GM18526 (cell line): ENCODE measurements around the gene AHCY.

Experiments used
- POLR2A ChIP-seq: IDR thresholded peaks from 3 replicates; pipeline ENCODE4 v1.6.1; 2011; ENCODE audit not compliant: insufficient read length; ENCODE audit errors: extremely low read depth

AHCY gene

GRCh38 chr20:34301587-34302311 lies 1.4 kb downstream of the AHCY start:
- no peak for TF ChIP-seq POLR2A

- no peak for TF ChIP-seq POLR2A
Measured at GRCh38 chr20:34300809-34301586, 2.2 kb downstream of the AHCY start.

GRCh38 chr20:34300256-34300806 lies 2.8 kb downstream of the AHCY start:
- TF ChIP-seq POLR2A, result no peak

- TF ChIP-seq POLR2A, result no peak
Measured at GRCh38 chr20:34299556-34300255, 3.4 kb downstream of the AHCY start.

GRCh38 chr20:34296468-34296867 lies 6.7 kb downstream of the AHCY start:
- TF ChIP-seq POLR2A, result no peak

- no peak for TF ChIP-seq POLR2A
Measured at GRCh38 chr20:34295284-34295683, 7.9 kb downstream of the AHCY start.

GRCh38 chr20:34294563-34294962 lies 8.6 kb downstream of the AHCY start:
- no peak for TF ChIP-seq POLR2A

GRCh38 chr20:34293589-34293988 lies 9.6 kb downstream of the AHCY start:
- no peak for TF ChIP-seq POLR2A

- TF ChIP-seq POLR2A, result no peak
Measured at GRCh38 chr20:34293119-34293518, 10.0 kb downstream of the AHCY start.

- no peak for TF ChIP-seq POLR2A
Measured at GRCh38 chr20:34292496-34292895, 10.7 kb downstream of the AHCY start.

- TF ChIP-seq POLR2A, result no peak
Measured at GRCh38 chr20:34290471-34290870, 12.7 kb downstream of the AHCY start.

GRCh38 chr20:34285450-34285849 lies 17.7 kb downstream of the AHCY start:
- TF ChIP-seq POLR2A, result no peak

GRCh38 chr20:34283844-34284243 lies 19.3 kb downstream of the AHCY start:
- TF ChIP-seq POLR2A, result no peak

GRCh38 chr20:34282041-34282440 lies 21.1 kb downstream of the AHCY start:
- TF ChIP-seq POLR2A, result no peak

- no peak for TF ChIP-seq POLR2A
Measured at GRCh38 chr20:34281177-34281576, 22.0 kb downstream of the AHCY start.

GRCh38 chr20:34274694-34275093 lies 28.5 kb downstream of the AHCY start:
- no peak for TF ChIP-seq POLR2A

- TF ChIP-seq POLR2A, result no peak
Measured at GRCh38 chr20:34271956-34272355, 31.2 kb downstream of the AHCY start.
